Measurements from ENCODE around the gene CDH16. TPM values are rescaled to one million over a fixed set of nuclear protein-coding genes. Genes with fewer than 3 reads are reported as not detected.

The CDH16 gene
- total and polyA plus RNA-seq, 2 donors from 2014 or later = 1,180 to 1,188 TPM

DNA sequence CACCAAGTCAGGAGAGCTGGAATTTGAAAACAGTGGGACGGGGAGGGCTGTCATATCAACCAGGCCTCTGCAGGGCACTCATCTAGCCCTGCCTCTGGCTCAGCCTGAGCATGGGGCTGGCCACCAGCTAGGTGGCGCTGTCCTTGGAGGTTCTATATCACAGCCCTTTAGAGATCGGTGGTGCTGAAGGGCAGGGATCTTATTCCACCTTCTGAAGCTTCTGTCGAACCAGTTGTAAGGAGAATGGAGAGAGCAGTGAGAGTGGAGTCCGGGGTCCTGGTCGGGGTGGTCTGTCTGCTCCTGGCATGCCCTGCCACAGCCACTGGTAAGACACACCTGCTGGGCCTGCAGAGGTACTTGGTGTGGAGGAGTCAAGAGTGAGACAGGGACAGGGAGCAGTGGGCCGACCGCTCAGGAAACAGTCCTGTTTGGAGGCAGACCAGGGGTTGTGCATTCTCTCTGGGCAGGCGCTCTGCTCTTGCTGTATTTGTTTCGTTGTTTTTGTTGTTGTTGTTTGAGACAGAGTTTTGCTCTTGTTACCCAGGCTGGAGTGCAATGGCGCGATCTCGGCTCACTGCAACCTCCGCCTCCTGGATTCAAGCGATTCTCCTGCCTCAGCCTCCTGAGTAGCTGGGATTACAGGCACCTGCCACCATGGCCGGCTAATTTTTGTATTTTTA, 42.5 kb upstream of the CDH16 start, which contains the start of gene CES3:
Gene CES3, plus strand, starts transcription at position 202 of the 680 bp plus-strand sequence. Its CDS starts 42 bp downstream, at position 244.
- Histone ChIP-seq H3K27ac (ENCODE audit: low read depth in 2 of 2, low read length in 2 of 2) (peak within 1 kb of the TSS; percentile 54 to 57), H3K27me3 (ENCODE audit: control insufficient read depth, insufficient read depth, low read length) (no peaks in the 10 kb centered on the region), H3K4me1 (ENCODE audit: control insufficient read depth in 2 of 3, insufficient read depth in 2 of 3, low read depth in 1 of 3, low read length in 3 of 3) (peaks cover 0 to 12% (median 7%) of the 10 kb centered on the region in 3 donors), H3K9ac (ENCODE audit: low read length in 3 of 3) (peak within 1 kb of the TSS in 1 of 3 donors; percentile 7), H3K36me3 (ENCODE audit: control insufficient read depth in 2 of 3, insufficient read depth in 3 of 3, low read length in 3 of 3) (no peaks in the 10 kb centered on the region), H3K4me3 (ENCODE audit: low read length in 3 of 3) (peak within 1 kb of the TSS in 1 of 3 donors; percentile 53), H3K9me3 (ENCODE audit: control insufficient read depth in 2 of 3, insufficient read depth in 1 of 3, low read length in 3 of 3) (no peaks in the 10 kb centered on the region)
- TF ChIP-seq, protein P1, sequence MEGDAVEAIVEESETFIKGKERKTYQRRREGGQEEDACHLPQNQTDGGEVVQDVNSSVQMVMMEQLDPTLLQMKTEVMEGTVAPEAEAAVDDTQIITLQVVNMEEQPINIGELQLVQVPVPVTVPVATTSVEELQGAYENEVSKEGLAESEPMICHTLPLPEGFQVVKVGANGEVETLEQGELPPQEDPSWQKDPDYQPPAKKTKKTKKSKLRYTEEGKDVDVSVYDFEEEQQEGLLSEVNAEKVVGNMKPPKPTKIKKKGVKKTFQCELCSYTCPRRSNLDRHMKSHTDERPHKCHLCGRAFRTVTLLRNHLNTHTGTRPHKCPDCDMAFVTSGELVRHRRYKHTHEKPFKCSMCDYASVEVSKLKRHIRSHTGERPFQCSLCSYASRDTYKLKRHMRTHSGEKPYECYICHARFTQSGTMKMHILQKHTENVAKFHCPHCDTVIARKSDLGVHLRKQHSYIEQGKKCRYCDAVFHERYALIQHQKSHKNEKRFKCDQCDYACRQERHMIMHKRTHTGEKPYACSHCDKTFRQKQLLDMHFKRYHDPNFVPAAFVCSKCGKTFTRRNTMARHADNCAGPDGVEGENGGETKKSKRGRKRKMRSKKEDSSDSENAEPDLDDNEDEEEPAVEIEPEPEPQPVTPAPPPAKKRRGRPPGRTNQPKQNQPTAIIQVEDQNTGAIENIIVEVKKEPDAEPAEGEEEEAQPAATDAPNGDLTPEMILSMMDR (IDR thresholded peaks at IDR 0.05; ENCODE audit: borderline replicate concordance, extremely low read depth, insufficient read depth) = peak; percentile 76
- DNase-seq (peak in 3 of 5 donors; percentile 70 to 79 (median 71)), FAIRE-seq (no peak)
- intact Hi-C loops (cut with DNase I) = no loop called here

DNA sequence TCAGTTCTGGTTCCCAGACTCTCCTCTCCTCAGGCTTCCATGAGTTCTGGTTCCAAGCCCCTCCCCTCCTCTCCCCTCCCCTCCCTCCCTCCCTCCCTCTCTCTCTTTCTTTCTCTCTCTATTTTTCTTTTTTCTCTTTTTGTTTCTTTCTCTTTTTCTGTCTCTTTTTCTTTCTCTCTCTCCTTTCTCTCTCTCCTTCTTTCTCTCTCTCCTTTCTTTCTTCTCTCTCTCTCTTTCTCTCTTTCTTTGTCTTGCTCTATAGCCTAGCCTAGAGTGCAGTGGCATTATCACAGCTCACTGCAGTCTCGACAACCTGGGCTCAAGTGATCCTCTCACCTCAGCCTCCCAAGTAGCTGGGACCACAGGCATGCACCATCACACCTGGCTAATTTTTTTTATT, 41.6 kb upstream of the CDH16 start:
- FAIRE-seq (no peak), DNase-seq (no peak)
- H3K4me3 ChIP-seq (ENCODE audit: low read length in 3 of 3) = no peak overlapping the region

DNA sequence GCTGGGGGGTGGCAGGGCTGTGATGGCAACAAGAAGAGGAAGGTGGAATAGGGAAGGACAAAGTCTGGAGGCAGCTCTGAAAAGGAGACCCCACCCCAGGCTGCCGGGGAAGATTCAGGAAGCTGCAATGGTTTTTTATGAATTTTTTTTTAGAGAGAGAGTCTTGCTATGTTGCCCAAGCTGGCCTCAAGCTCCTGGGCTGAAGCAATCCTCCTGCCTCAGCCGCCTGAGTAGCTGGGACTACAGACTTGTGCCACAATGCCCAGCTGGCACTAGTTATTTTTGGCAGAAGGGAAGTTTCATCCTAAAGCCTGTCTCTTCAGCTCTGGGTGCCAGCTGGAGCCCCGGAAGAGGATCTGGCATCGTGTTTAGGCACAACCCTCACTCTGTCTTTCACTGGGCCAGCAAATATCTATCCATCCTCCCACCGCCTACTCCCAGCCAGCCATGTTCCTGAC, 41.0 kb upstream of the CDH16 start:
- intact Hi-C loops (cut with DNase I) = no loop called here
- no peak for FAIRE-seq
- Histone ChIP-seq H3K9me3 (ENCODE audit: control insufficient read depth in 2 of 3, insufficient read depth in 1 of 3, low read length in 3 of 3) (no peaks in the 10 kb centered on the region), H3K27me3 (ENCODE audit: control insufficient read depth, insufficient read depth, low read length) (no peaks in the 10 kb centered on the region), H3K4me3 (ENCODE audit: low read length in 3 of 3) (no peak overlapping the region), H3K36me3 (ENCODE audit: control insufficient read depth in 2 of 3, insufficient read depth in 3 of 3, low read length in 3 of 3) (no peaks in the 10 kb centered on the region), H3K4me1 (ENCODE audit: control insufficient read depth in 2 of 3, insufficient read depth in 2 of 3, low read depth in 1 of 3, low read length in 3 of 3) (peaks cover 0 to 12% (median 7%) of the 10 kb centered on the region in 3 donors), H3K9ac (ENCODE audit: low read length in 3 of 3) (no peak overlapping the region), H3K27ac (ENCODE audit: low read depth in 2 of 2, low read length in 2 of 2) (no peak overlapping the region)
- TF ChIP-seq, protein P1 (IDR thresholded peaks at IDR 0.05; ENCODE audit: borderline replicate concordance, extremely low read depth, insufficient read depth) = no peak
- DNase-seq = no peak

More for the DNA sequence above, 41.6 kb upstream of the CDH16 start:
- intact Hi-C loops (cut with DNase I) = no loop called here
- H3K36me3 ChIP-seq (ENCODE audit: control insufficient read depth in 2 of 3, insufficient read depth in 3 of 3, low read length in 3 of 3) = no peaks in the 10 kb centered on the region
- no peaks in the 10 kb centered on the region for H3K27me3 ChIP-seq (ENCODE audit: control insufficient read depth, insufficient read depth, low read length)
- no peak overlapping the region for H3K9ac ChIP-seq (ENCODE audit: low read length in 3 of 3)
- H3K4me1 ChIP-seq (ENCODE audit: control insufficient read depth in 2 of 3, insufficient read depth in 2 of 3, low read depth in 1 of 3, low read length in 3 of 3) = peaks cover 0 to 12% (median 7%) of the 10 kb centered on the region in 3 donors
- TF ChIP-seq, protein P1 (IDR thresholded peaks at IDR 0.05; ENCODE audit: borderline replicate concordance, extremely low read depth, insufficient read depth) = no peak
- no peaks in the 10 kb centered on the region for H3K9me3 ChIP-seq (ENCODE audit: control insufficient read depth in 2 of 3, insufficient read depth in 1 of 3, low read length in 3 of 3)
- no peak overlapping the region for H3K27ac ChIP-seq (ENCODE audit: low read depth in 2 of 2, low read length in 2 of 2)
